ENCODE measurements around the gene DUS1L.

- no peak for TF ChIP-seq CTCF (IDR thresholded peaks at IDR 0.05; ENCODE audit: low read depth, low read length)
- TF ChIP-seq POLR2A (IDR thresholded peaks at IDR 0.05; ENCODE audit: extremely low read depth, insufficient read length): no peak
- no peak for TF ChIP-seq MAX (IDR thresholded peaks at IDR 0.05; ENCODE audit: low read depth, low read length)
These were observed 5.6 kb downstream of the DUS1L start for GRCh38 chr17:82060001-82060380.
